Measurements from ENCODE around the gene CHP1.

DNA sequence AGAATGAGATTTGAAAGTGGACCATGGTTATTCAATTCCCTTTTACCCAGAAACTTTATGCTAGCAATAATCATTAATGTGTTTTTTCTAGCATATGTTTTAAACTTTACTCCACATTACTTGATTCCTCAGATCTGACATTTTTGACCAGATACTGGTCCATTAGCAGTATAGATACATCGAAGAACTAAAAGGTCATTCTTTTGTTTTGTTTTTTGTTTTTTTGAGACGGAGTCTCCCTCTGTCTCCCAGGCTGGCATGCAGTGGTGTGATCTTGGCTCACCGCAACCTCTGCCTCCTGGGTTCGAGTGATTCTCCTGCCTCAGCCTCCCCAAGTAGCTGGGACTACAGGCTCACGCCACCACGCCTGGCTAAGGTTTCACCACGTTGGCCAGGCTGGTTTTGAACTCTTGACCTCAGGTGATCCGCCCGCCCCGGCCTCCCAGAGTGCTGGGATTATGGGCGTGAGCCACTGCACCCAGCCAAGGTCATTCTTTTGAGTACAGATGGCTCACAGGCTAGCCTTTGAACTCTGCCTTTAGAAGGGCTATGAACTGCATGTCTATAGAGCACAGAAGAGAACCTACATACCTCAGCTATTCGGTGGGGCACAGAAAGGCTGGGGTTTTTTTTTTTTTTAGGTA, 28.6 kb downstream of the CHP1 start:
- TF ChIP-seq, protein P1, sequence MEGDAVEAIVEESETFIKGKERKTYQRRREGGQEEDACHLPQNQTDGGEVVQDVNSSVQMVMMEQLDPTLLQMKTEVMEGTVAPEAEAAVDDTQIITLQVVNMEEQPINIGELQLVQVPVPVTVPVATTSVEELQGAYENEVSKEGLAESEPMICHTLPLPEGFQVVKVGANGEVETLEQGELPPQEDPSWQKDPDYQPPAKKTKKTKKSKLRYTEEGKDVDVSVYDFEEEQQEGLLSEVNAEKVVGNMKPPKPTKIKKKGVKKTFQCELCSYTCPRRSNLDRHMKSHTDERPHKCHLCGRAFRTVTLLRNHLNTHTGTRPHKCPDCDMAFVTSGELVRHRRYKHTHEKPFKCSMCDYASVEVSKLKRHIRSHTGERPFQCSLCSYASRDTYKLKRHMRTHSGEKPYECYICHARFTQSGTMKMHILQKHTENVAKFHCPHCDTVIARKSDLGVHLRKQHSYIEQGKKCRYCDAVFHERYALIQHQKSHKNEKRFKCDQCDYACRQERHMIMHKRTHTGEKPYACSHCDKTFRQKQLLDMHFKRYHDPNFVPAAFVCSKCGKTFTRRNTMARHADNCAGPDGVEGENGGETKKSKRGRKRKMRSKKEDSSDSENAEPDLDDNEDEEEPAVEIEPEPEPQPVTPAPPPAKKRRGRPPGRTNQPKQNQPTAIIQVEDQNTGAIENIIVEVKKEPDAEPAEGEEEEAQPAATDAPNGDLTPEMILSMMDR (IDR thresholded peaks at IDR 0.05 in 2 of 3, conservative IDR thresholded peaks at IDR 0.05 in 1 of 3; ENCODE audit: borderline replicate concordance in 1 of 3, insufficient read depth in 1 of 3, low read depth in 2 of 3, low read length in 2 of 3) = no peak
- TF ChIP-seq, protein P2, sequence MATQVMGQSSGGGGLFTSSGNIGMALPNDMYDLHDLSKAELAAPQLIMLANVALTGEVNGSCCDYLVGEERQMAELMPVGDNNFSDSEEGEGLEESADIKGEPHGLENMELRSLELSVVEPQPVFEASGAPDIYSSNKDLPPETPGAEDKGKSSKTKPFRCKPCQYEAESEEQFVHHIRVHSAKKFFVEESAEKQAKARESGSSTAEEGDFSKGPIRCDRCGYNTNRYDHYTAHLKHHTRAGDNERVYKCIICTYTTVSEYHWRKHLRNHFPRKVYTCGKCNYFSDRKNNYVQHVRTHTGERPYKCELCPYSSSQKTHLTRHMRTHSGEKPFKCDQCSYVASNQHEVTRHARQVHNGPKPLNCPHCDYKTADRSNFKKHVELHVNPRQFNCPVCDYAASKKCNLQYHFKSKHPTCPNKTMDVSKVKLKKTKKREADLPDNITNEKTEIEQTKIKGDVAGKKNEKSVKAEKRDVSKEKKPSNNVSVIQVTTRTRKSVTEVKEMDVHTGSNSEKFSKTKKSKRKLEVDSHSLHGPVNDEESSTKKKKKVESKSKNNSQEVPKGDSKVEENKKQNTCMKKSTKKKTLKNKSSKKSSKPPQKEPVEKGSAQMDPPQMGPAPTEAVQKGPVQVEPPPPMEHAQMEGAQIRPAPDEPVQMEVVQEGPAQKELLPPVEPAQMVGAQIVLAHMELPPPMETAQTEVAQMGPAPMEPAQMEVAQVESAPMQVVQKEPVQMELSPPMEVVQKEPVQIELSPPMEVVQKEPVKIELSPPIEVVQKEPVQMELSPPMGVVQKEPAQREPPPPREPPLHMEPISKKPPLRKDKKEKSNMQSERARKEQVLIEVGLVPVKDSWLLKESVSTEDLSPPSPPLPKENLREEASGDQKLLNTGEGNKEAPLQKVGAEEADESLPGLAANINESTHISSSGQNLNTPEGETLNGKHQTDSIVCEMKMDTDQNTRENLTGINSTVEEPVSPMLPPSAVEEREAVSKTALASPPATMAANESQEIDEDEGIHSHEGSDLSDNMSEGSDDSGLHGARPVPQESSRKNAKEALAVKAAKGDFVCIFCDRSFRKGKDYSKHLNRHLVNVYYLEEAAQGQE (IDR thresholded peaks at IDR 0.05; ENCODE audit: low read depth) = no peak
- TF ChIP-seq EZH2phosphoT487 (IDR thresholded peaks at IDR 0.05; ENCODE audit: borderline replicate concordance) = no peak
- no peak for TF ChIP-seq POLR2A (IDR thresholded peaks at IDR 0.05; ENCODE audit: borderline replicate concordance, extremely low read depth, insufficient read depth, insufficient read length)
- no peak for TF ChIP-seq JUND (IDR thresholded peaks at IDR 0.05)
- no peak for TF ChIP-seq SRF (IDR thresholded peaks at IDR 0.05; ENCODE audit: low read depth)
- no peak for TF ChIP-seq YY1 (IDR thresholded peaks at IDR 0.05; ENCODE audit: extremely low read depth, insufficient replicate concordance, low read depth, low read length)
- no peak for TF ChIP-seq EGR1 (IDR thresholded peaks at IDR 0.05; ENCODE audit: low read depth)
- no peak for TF ChIP-seq RAD21 (IDR thresholded peaks at IDR 0.05; ENCODE audit: low read depth)
- TF ChIP-seq EZH2 (IDR thresholded peaks at IDR 0.05) = no peak
- no peak for TF ChIP-seq ELF1 (IDR thresholded peaks at IDR 0.05; ENCODE audit: borderline replicate concordance, low read depth)

All from HCT116 (cell line).